Natural killer cell (primary cell): ENCODE measurements around the gene CSNK1E. TPM values are rescaled to one million over a fixed set of nuclear protein-coding genes. Genes with fewer than 3 reads are reported as not detected.

ENCODE experiments used
- ATAC-seq, 3 donors: fragments of 150-1000 bp in 2 of 3; fragments of 200-7000 bp in 1 of 3; cut with Tn5 transposase; 1 replicate in 1 of 3; 2 replicates in 2 of 3; pipeline ENCODE4 v1.10.0; 2021; ENCODE audit warnings: mild to moderate bottlenecking in 2 of 3, moderate library complexity in 2 of 3
- DNase-seq, 2 donors: peaks; one replicate each; pipeline versions ENCODE4 v3.0.0 to v3.0.0-alpha.2; 2013 to 2021; ENCODE audit warnings: mixed read lengths in 1 of 2
- H3K27ac ChIP-seq: one replicate; pipeline ENCODE4 v1.5.1; 2013; ENCODE audit warnings: mild to moderate bottlenecking, low read length
- H3K27me3 ChIP-seq: one replicate; pipeline ENCODE4 v1.6.1; 2013; ENCODE audit warnings: low read length; ENCODE audit not compliant: control insufficient read depth, insufficient read depth
- H3K36me3 ChIP-seq: one replicate; pipeline ENCODE4 v1.6.1; 2013; ENCODE audit warnings: low read length; ENCODE audit not compliant: control insufficient read depth, insufficient read depth
- H3K4me1 ChIP-seq: one replicate; pipeline ENCODE4 v1.6.1; 2013; ENCODE audit warnings: low read length; ENCODE audit not compliant: control insufficient read depth, insufficient read depth
- H3K4me3 ChIP-seq: one replicate; pipeline ENCODE4 v1.5.1; 2013; ENCODE audit warnings: low read length
- H3K9me3 ChIP-seq: one replicate; pipeline ENCODE4 v1.6.1; 2013; ENCODE audit warnings: low read length; ENCODE audit not compliant: control insufficient read depth, insufficient read depth
- H3K27ac Mint-ChIP-seq, 2 donors: one replicate each; pipeline ENCODE4 v1.8.0; 2022; ENCODE audit warnings: mild to moderate bottlenecking in 2 of 2, mixed read lengths in 2 of 2, moderate library complexity in 1 of 2
- H3K27me3 Mint-ChIP-seq, 2 donors: one replicate each; pipeline ENCODE4 v1.8.0; 2022; ENCODE audit warnings: low read depth in 2 of 2, mixed read lengths in 2 of 2
- H3K36me3 Mint-ChIP-seq: one replicate; pipeline ENCODE4 v1.8.0; 2022; ENCODE audit warnings: mixed read lengths
- H3K4me1 Mint-ChIP-seq, 2 donors: one replicate each; pipeline ENCODE4 v1.8.0; 2022; ENCODE audit warnings: mixed read lengths in 2 of 2
- H3K4me3 Mint-ChIP-seq: one replicate; pipeline ENCODE4 v1.8.0; 2022; ENCODE audit warnings: mild to moderate bottlenecking, moderate library complexity, mixed read lengths
- H3K9me3 Mint-ChIP-seq, 2 donors: one replicate each; pipeline ENCODE4 v1.8.0; 2022; ENCODE audit warnings: mixed read lengths in 2 of 2
- WGBS: methylation state at CpG from one replicate; pipeline ENCODE4 v1.1.7; 2013; ENCODE audit warnings: missing lambda C conversion rate; ENCODE audit not compliant: insufficient coverage; 5-methylcytosine and 5-hydroxymethylcytosine counted together
- intact Hi-C: fragments of 100-400 bp; cut with micrococcal nuclease; formaldehyde crosslinking; loops from one replicate; pipeline ENCODE4 v1.14.2; 2022
- total RNA-seq, 4 donors: library from RNA; stranded (reverse); fragments of 120-200 nt in 1 of 4; gene quantifications; one replicate each; pipeline versions ENCODE4 v1.2.3 to v1.2.4, GENCODE V29; 2013 to 2022
- TF ChIP-seq, protein P1 (sequence below): fragments of 200-600 bp; IDR thresholded peaks from one replicate; pipeline ENCODE4 v1.8.0; 2022; ENCODE audit warnings: antibody characterized with exemption

Gene CSNK1E
- total RNA-seq, 3 donors from 2014 or later (not counting 1 experiment from before 2014, with no cell fraction given) = 126 to 178 (median 149) TPM

DNA sequence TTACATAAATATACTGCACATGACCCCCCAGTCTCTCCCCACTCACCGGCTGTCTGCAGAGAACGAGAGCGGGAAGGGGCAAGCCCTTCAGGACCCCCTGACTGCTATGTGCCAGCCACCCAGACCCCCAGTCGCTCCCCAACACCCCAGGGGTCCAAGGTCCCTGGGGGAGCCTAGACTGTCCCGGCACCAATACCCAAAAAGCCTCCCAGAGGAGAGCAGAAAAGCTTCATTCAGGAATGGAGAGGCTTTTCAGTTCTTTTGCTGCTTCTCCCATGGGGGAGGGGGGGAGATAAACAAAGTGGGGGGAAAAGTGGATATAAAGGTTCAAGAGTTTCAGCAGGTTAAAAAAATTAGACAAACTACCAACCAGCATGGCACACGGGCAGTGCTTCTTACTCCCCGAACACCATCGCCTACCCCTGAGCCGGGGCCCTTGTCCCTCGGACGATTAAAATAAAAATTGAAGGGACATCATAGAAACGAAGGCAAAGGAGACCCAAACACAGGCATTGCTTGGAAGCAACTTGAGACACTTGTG lies 1.3 kb downstream of the CSNK1E start:
- peak overlapping the region; percentile 90 for H3K4me3 Mint-ChIP-seq
- H3K4me1 Mint-ChIP-seq = peaks cover 51 to 66% of the 10 kb centered on the region in 2 donors
- TF ChIP-seq, protein P1, sequence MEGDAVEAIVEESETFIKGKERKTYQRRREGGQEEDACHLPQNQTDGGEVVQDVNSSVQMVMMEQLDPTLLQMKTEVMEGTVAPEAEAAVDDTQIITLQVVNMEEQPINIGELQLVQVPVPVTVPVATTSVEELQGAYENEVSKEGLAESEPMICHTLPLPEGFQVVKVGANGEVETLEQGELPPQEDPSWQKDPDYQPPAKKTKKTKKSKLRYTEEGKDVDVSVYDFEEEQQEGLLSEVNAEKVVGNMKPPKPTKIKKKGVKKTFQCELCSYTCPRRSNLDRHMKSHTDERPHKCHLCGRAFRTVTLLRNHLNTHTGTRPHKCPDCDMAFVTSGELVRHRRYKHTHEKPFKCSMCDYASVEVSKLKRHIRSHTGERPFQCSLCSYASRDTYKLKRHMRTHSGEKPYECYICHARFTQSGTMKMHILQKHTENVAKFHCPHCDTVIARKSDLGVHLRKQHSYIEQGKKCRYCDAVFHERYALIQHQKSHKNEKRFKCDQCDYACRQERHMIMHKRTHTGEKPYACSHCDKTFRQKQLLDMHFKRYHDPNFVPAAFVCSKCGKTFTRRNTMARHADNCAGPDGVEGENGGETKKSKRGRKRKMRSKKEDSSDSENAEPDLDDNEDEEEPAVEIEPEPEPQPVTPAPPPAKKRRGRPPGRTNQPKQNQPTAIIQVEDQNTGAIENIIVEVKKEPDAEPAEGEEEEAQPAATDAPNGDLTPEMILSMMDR = no peak
- no peaks in the 10 kb centered on the region for H3K27me3 Mint-ChIP-seq
- WGBS = 14% methylated on average over 11 of the region's 12 CpGs
- no peaks in the 10 kb centered on the region for H3K9me3 ChIP-seq
- DNase-seq = peak in 1 of 2 donors; percentile 50
- H3K4me3 ChIP-seq = peak overlapping the region; percentile 44
- H3K4me1 ChIP-seq = peaks cover 55% of the 10 kb centered on the region
- no peaks in the 10 kb centered on the region for H3K36me3 Mint-ChIP-seq
- H3K9me3 Mint-ChIP-seq = no peaks in the 10 kb centered on the region
- intact Hi-C loops = loop anchor here (2.0 to 10.0 kb wide), 3 partner anchors 43 to 111 kb away; partner anchors contain the start of genes MAFF and TMEM184B
- peak overlapping the region; percentile 88 to 95 for H3K27ac Mint-ChIP-seq
- peak overlapping the region; percentile 79 for H3K27ac ChIP-seq
- no peaks in the 10 kb centered on the region for H3K27me3 ChIP-seq
- no peaks in the 10 kb centered on the region for H3K36me3 ChIP-seq
- ATAC-seq = no peak

DNA sequence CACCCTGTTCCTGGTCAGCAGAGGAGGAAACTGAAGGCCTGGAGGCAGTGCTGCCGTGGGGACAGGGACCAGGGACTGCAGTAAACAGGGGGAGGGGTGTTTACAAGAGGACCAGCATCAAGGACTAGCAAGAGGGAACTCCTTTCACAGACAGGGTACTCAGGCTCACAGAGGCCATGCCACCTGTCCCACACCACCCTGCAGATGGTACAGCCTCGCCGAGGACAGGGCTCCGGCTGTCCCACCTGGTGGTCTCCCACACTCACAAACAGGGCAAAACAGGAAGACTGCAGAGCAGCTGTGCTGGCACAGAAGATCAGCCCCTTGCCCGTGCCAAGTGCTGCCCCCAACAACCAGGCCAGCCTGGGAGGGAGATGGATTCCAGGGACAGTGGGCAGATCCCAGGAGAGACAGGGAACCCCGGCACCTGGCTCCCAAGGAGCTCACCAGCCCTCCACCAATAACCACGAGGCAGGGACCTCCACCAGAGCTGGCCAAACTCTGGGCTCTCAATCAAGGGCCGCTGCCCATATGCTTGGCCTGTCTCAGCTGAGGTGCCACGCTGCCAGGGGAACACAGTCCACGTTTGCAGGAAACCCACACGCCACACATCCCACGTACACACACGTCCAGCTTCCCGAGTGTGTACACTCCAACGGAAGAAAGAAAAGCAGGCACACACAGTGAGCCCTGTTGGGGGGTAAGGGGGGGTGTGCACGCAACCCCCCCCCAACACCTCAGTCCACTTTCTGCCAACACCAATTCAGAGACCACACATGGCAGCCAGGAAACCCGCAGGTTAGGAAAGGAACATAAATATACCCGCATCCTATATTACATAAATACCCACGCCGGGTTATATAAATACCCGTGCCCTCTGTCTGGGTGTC lies 2.1 kb downstream of the CSNK1E start:
- H3K4me1 ChIP-seq = peaks cover 55% of the 10 kb centered on the region
- Mint-ChIP-seq H3K9me3 (no peaks in the 10 kb centered on the region), H3K4me3 (peak overlapping the region; percentile 90), H3K36me3 (no peaks in the 10 kb centered on the region), H3K27me3 (no peaks in the 10 kb centered on the region), H3K27ac (peak overlapping the region; percentile 88 to 95), H3K4me1 (peaks cover 55 to 73% of the 10 kb centered on the region in 2 donors)
- 20% methylated on average over 15 of the region's 21 CpGs for WGBS
- H3K36me3 ChIP-seq = peaks cover 2% of the 10 kb centered on the region
- H3K27me3 ChIP-seq = no peaks in the 10 kb centered on the region
- intact Hi-C loops = loop anchor here (2.0 to 10.0 kb wide), 2 partner anchors 48 to 110 kb away; partner anchors contain the start of gene MAFF
- TF ChIP-seq, protein P1 = no peak
- peak overlapping the region; percentile 79 for H3K27ac ChIP-seq
- H3K9me3 ChIP-seq = no peaks in the 10 kb centered on the region
- DNase-seq (peak in 1 of 2 donors; percentile 63), ATAC-seq (peak in 1 of 3 donors; percentile 12)
- no peak overlapping the region for H3K4me3 ChIP-seq

DNA sequence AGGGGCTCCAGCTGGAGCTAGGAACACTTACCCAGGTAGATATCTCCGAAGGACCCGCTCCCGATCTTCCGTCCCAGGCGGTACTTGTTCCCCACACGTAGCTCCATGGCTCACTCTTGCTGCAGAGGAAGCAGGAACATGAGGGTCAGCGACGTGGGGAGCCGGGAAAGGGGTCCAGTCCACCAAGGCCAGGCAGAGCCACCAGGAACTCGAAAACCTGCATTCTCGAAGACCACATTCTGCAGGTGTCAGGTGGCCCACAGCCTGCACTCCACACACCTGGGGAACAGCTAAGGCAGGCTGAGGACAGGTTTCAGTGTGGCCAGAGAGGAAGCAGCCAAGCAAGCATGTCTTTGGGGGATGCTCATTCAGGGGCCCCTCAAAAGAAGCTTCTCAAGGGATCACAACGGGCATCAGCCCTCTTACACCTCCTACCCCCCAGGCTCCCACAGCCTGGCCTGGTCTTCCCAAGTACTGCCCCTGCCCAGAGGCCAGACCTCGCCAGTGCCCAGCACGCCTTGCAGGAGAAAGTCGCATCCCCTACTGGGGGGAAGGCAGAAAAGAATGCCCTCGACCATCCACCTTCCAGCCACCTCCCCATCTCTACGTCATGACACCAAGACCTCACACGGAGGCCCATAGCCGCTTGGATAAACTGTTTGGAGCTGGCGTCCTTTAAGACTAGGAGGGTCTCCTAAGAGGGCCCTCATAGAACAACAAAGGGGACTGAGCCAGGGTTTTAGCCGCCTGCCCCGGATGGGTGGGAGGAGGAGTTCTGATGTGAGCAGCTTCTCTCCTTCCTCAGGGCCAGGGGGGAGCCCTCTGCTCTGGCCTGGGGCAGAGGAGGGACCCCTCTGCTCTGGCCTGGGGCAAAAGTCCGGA lies 2.9 kb downstream of the CSNK1E start:
- Histone ChIP-seq H3K4me3 (no peak overlapping the region), H3K9me3 (no peaks in the 10 kb centered on the region), H3K27me3 (no peaks in the 10 kb centered on the region), H3K27ac (peak overlapping the region; percentile 79), H3K4me1 (peaks cover 55% of the 10 kb centered on the region), H3K36me3 (peaks cover 2% of the 10 kb centered on the region)
- 84% methylated on average over 23 of the region's 23 CpGs for WGBS
- peak overlapping the region; percentile 88 to 95 for H3K27ac Mint-ChIP-seq
- no peaks in the 10 kb centered on the region for H3K9me3 Mint-ChIP-seq
- peak in 1 of 2 donors; percentile 41 for DNase-seq
- no peaks in the 10 kb centered on the region for H3K36me3 Mint-ChIP-seq
- intact Hi-C loops = loop anchor here (2.0 to 10.0 kb wide), 2 partner anchors 47 to 109 kb away; partner anchors contain the start of gene MAFF
- no peaks in the 10 kb centered on the region for H3K27me3 Mint-ChIP-seq
- TF ChIP-seq, protein P1 = no peak
- peak overlapping the region; percentile 90 for H3K4me3 Mint-ChIP-seq
- H3K4me1 Mint-ChIP-seq = peaks cover 55 to 76% of the 10 kb centered on the region in 2 donors
- no peak for ATAC-seq
